ENCODE measurements around the gene KCNMB4.

KCNMB4 gene

DNA sequence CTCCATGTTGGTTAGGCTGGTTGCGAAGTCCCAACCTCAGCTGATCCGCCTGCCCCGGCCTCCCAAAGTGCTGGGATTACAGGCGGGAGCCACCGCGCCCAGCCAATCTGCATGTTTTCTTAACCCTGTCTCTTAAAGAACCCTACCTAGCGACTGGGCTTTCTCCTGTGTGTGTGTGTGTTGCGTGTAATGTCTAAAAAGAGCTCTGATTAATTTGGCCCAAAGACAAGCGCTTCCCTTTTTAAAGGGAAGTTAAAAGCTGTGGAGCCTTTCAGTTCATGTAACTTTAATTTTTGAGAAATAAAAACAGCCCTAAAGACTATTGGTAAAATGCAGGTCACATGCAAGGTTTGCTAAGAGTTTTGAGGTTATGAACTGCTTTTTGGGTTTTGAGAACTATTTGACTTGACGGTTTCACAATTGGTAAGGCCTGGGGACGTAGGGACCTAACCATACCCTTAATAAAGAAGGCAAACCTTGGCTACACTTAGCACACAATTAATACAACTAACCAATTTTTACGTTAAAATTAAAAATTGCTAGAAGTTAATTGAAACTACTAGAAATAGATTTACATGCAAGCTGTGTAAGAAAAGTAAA, 103.2 kb downstream of the KCNMB4 start:
- no peak overlapping the region for H3K4me3 ChIP-seq (ENCODE audit: severe bottlenecking)

DNA sequence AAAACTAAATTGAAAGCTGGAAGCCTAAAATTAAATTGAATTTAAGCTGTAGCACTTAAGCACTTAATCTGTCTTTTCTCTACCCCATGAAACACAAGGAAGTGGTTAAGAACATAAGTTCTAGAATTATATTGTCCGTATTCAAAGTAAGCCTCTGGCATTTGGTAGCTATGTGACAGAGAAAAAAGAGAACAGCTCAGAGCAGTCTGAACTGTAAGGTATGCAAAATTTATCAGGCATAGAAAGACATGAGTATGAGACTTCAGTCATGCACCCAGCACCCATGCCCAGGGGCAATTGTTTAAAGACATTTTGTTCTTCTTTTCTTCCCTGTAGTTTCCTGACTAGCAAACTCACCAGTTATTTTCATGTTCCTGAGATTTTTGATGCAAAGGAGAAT, 116.7 kb downstream of the KCNMB4 start:
- Histone ChIP-seq H3K27me3 (ENCODE audit: insufficient read depth, poor library complexity, severe bottlenecking) (no peaks in the 10 kb centered on the region), H3K4me3 (ENCODE audit: severe bottlenecking) (no peak overlapping the region), H3K4me1 (ENCODE audit: insufficient read depth, poor library complexity, severe bottlenecking) (no peaks in the 10 kb centered on the region), H3K36me3 (ENCODE audit: low read depth) (no peaks in the 10 kb centered on the region), H3K27ac (ENCODE audit: poor library complexity, severe bottlenecking) (no peak overlapping the region), H3K9me3 (ENCODE audit: severe bottlenecking) (no peaks in the 10 kb centered on the region)
- ATAC-seq (ENCODE audit: low read depth), result no peak
- DNase-seq (ENCODE audit: low spot score), result no peak
- TF ChIP-seq, protein P1, sequence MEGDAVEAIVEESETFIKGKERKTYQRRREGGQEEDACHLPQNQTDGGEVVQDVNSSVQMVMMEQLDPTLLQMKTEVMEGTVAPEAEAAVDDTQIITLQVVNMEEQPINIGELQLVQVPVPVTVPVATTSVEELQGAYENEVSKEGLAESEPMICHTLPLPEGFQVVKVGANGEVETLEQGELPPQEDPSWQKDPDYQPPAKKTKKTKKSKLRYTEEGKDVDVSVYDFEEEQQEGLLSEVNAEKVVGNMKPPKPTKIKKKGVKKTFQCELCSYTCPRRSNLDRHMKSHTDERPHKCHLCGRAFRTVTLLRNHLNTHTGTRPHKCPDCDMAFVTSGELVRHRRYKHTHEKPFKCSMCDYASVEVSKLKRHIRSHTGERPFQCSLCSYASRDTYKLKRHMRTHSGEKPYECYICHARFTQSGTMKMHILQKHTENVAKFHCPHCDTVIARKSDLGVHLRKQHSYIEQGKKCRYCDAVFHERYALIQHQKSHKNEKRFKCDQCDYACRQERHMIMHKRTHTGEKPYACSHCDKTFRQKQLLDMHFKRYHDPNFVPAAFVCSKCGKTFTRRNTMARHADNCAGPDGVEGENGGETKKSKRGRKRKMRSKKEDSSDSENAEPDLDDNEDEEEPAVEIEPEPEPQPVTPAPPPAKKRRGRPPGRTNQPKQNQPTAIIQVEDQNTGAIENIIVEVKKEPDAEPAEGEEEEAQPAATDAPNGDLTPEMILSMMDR (IDR thresholded peaks at IDR 0.05; ENCODE audit: poor library complexity, severe bottlenecking), result no peak

More for the DNA sequence above, 103.2 kb downstream of the KCNMB4 start:
- Histone ChIP-seq H3K9me3 (ENCODE audit: severe bottlenecking) (no peaks in the 10 kb centered on the region), H3K4me1 (ENCODE audit: insufficient read depth, poor library complexity, severe bottlenecking) (no peaks in the 10 kb centered on the region), H3K27ac (ENCODE audit: poor library complexity, severe bottlenecking) (no peak overlapping the region), H3K36me3 (ENCODE audit: low read depth) (no peaks in the 10 kb centered on the region), H3K27me3 (ENCODE audit: insufficient read depth, poor library complexity, severe bottlenecking) (no peaks in the 10 kb centered on the region)
- no peak for ATAC-seq (ENCODE audit: low read depth)
- TF ChIP-seq, protein P1 (IDR thresholded peaks at IDR 0.05; ENCODE audit: poor library complexity, severe bottlenecking), result no peak
- DNase-seq (ENCODE audit: low spot score), result no peak

All from RWPE2 (cell line).